Measurements from ENCODE around the gene BAZ2B.
"Not testable (repeated sequence)": the region's sequence is repeated elsewhere in the genome, so short reads cannot be mapped to it uniquely, and the experiment has no call there.

The BAZ2B gene

GRCh38 chr2:159456500-159457426, 159.6 kb downstream of the BAZ2B start:
- no peak for DNase-seq

GRCh38 chr2:159455330-159455918, 160.9 kb downstream of the BAZ2B start:
- no peak for DNase-seq

GRCh38 chr2:159454185-159454584, 162.2 kb downstream of the BAZ2B start:
- DNase-seq, result no peak

- no peak for DNase-seq
Measured at GRCh38 chr2:159450180-159450579, 166.2 kb downstream of the BAZ2B start.

GRCh38 chr2:159449504-159450124, 166.7 kb downstream of the BAZ2B start:
- no peak for DNase-seq

GRCh38 chr2:159446817-159447216, 169.5 kb downstream of the BAZ2B start:
- DNase-seq, result no peak

- DNase-seq, result no peak
Measured at GRCh38 chr2:159446201-159446600, 170.1 kb downstream of the BAZ2B start.

- DNase-seq, result no peak
Measured at GRCh38 chr2:159445307-159445706, 171.0 kb downstream of the BAZ2B start.

GRCh38 chr2:159444754-159445153, 171.6 kb downstream of the BAZ2B start:
- DNase-seq, result no peak

GRCh38 chr2:159442159-159442852, 174.0 kb downstream of the BAZ2B start:
- DNase-seq, result no peak

GRCh38 chr2:159441182-159441581, 175.2 kb downstream of the BAZ2B start:
- no peak for DNase-seq

- no peak for DNase-seq
Measured at GRCh38 chr2:159439421-159439820, 176.9 kb downstream of the BAZ2B start.

GRCh38 chr2:159438720-159439353, 177.5 kb downstream of the BAZ2B start:
- DNase-seq, result no peak

- DNase-seq, result no peak
Measured at GRCh38 chr2:159438284-159438683, 178.1 kb downstream of the BAZ2B start.

- no peak for DNase-seq
Measured at GRCh38 chr2:159432610-159433009, 183.7 kb downstream of the BAZ2B start.

- DNase-seq, result no peak
Measured at GRCh38 chr2:159427048-159427447, 189.3 kb downstream of the BAZ2B start.

- no peak for DNase-seq
Measured at GRCh38 chr2:159419403-159419802, 196.9 kb downstream of the BAZ2B start.

- DNase-seq, result no peak
Measured at GRCh38 chr2:159411460-159411859, 204.9 kb downstream of the BAZ2B start.

- DNase-seq, result no peak
Measured at GRCh38 chr2:159410276-159410675, 206.1 kb downstream of the BAZ2B start.

- no peak for DNase-seq
Measured at GRCh38 chr2:159409116-159409800, 207.1 kb downstream of the BAZ2B start.

GRCh38 chr2:159402790-159403189, 213.6 kb downstream of the BAZ2B start:
- DNase-seq, result no peak

- not testable (repeated sequence) for DNase-seq
Measured at GRCh38 chr2:159402160-159402559, 214.2 kb downstream of the BAZ2B start.

All from islet precursor cell (in vitro differentiated cells).